ENCODE results near the gene IARS1. TPM values are rescaled to one million over a fixed set of nuclear protein-coding genes. Genes with fewer than 3 reads are reported as not detected.

The IARS1 gene
- total RNA-seq, 6 donors from 2014 or later: 39.0 to 114 (median 71.9) TPM

GRCh38 chr9:92275541-92275940 lies 18.0 kb downstream of the IARS1 start:
- Histone ChIP-seq H3K4me1 (no peaks in the 10 kb centered on the region), H3K4me3 (no peak overlapping the region), H3K27me3 (no peaks in the 10 kb centered on the region), H3K9me3 (no peaks in the 10 kb centered on the region), H3K36me3 (peaks cover 28 to 100% (median 78%) of the 10 kb centered on the region in 4 donors), H3K27ac (no peak overlapping the region)
- ATAC-seq (ENCODE audit: low FRiP score in 2 of 2): no peak
- no peak for DNase-seq
- 84 to 89% methylated on average over 6 of the region's 6 CpGs for WGBS, 2 donors
- TF ChIP-seq POLR2AphosphoS5 (IDR thresholded peaks at IDR 0.05) (no peak), POLR2A (IDR thresholded peaks at IDR 0.05) (no peak), EP300 (IDR thresholded peaks at IDR 0.05) (no peak), CTCF (IDR thresholded peaks at IDR 0.05) (no peak)

GRCh38 chr9:92270511-92270910 lies 23.0 kb downstream of the IARS1 start:
- H3K36me3 ChIP-seq: peaks cover 25 to 100% (median 80%) of the 10 kb centered on the region in 4 donors
- no peaks in the 10 kb centered on the region for H3K27me3 ChIP-seq
- no peak for DNase-seq
- H3K4me1 ChIP-seq: no peaks in the 10 kb centered on the region
- no peak overlapping the region for H3K27ac ChIP-seq
- H3K4me3 ChIP-seq: no peak overlapping the region
- no peak for TF ChIP-seq POLR2AphosphoS5 (IDR thresholded peaks at IDR 0.05)
- no peak for TF ChIP-seq CTCF (IDR thresholded peaks at IDR 0.05)
- H3K9me3 ChIP-seq: no peaks in the 10 kb centered on the region
- WGBS, 2 donors: 93 to 95% methylated on average over 5 of the region's 5 CpGs
- no peak for ATAC-seq (ENCODE audit: low FRiP score in 2 of 2)

- no peaks in the 10 kb centered on the region for H3K9me3 ChIP-seq
- no peak overlapping the region for H3K4me3 ChIP-seq
- peaks cover 42 to 100% (median 92%) of the 10 kb centered on the region in 4 donors for H3K36me3 ChIP-seq
- ATAC-seq (ENCODE audit: low FRiP score in 2 of 2): no peak
- H3K27ac ChIP-seq: no peak overlapping the region
- no peak for DNase-seq
- no peaks in the 10 kb centered on the region for H3K27me3 ChIP-seq
- no peak for TF ChIP-seq POLR2AphosphoS5 (IDR thresholded peaks at IDR 0.05)
- TF ChIP-seq EP300 (IDR thresholded peaks at IDR 0.05): no peak
- TF ChIP-seq POLR2A (IDR thresholded peaks at IDR 0.05): no peak
- no peak for TF ChIP-seq CTCF (IDR thresholded peaks at IDR 0.05)
- no peaks in the 10 kb centered on the region for H3K4me1 ChIP-seq
- 70 to 89% methylated on average over 4 of the region's 4 CpGs for WGBS, 2 donors
These were observed 27.0 kb downstream of the IARS1 start for GRCh38 chr9:92266486-92266885.

- ATAC-seq (ENCODE audit: low FRiP score in 2 of 2): no peak
- H3K4me3 ChIP-seq: no peak overlapping the region
- no peaks in the 10 kb centered on the region for H3K27me3 ChIP-seq
- H3K4me1 ChIP-seq: no peaks in the 10 kb centered on the region
- no peak for TF ChIP-seq EP300 (IDR thresholded peaks at IDR 0.05)
- TF ChIP-seq POLR2A (IDR thresholded peaks at IDR 0.05): no peak
- TF ChIP-seq POLR2AphosphoS5 (IDR thresholded peaks at IDR 0.05): no peak
- no peak for TF ChIP-seq CTCF (IDR thresholded peaks at IDR 0.05)
- peaks cover 53 to 100% (median 92%) of the 10 kb centered on the region in 4 donors for H3K36me3 ChIP-seq
- 90 to 93% methylated on average over 3 of the region's 3 CpGs for WGBS, 2 donors
- no peak overlapping the region for H3K27ac ChIP-seq
- H3K9me3 ChIP-seq: no peaks in the 10 kb centered on the region
- no peak for DNase-seq
These were observed 28.3 kb downstream of the IARS1 start for GRCh38 chr9:92265154-92265553.

- ATAC-seq (ENCODE audit: low FRiP score in 2 of 2) (no peak), DNase-seq (no peak)
- Histone ChIP-seq H3K9me3 (no peaks in the 10 kb centered on the region), H3K27me3 (no peaks in the 10 kb centered on the region), H3K4me1 (no peaks in the 10 kb centered on the region), H3K36me3 (peaks cover 67 to 100% (median 93%) of the 10 kb centered on the region in 4 donors), H3K4me3 (no peak overlapping the region), H3K27ac (no peak overlapping the region)
- TF ChIP-seq POLR2AphosphoS5 (IDR thresholded peaks at IDR 0.05): no peak
- no peak for TF ChIP-seq POLR2A (IDR thresholded peaks at IDR 0.05)
- TF ChIP-seq CTCF (IDR thresholded peaks at IDR 0.05): no peak
- TF ChIP-seq EP300 (IDR thresholded peaks at IDR 0.05): no peak
- 44 to 48% methylated on average over 1 of the region's 1 CpG for WGBS, 2 donors
These were observed 30.4 kb downstream of the IARS1 start for GRCh38 chr9:92263131-92263530.
